Endodermal cell (in vitro differentiated cells): ENCODE measurements around the gene SULT1C2. TPM values are rescaled to one million over a fixed set of nuclear protein-coding genes. Genes with fewer than 3 reads are reported as not detected.

Experiments used
- DNase-seq: peaks from one replicate; pipeline ENCODE4 v3.0.0-alpha.2; 2017
- H3K27ac ChIP-seq: 2 replicates; pipeline ENCODE4 v1.5.1; 2013; ENCODE audit warnings: mild to moderate bottlenecking, low read depth, low read length, moderate library complexity
- H3K27me3 ChIP-seq: 2 replicates; pipeline ENCODE4 v1.6.1; 2013; ENCODE audit warnings: mild to moderate bottlenecking, low read length, moderate library complexity; ENCODE audit not compliant: insufficient read depth, control insufficient read depth, poor library complexity, severe bottlenecking
- H3K36me3 ChIP-seq: 2 replicates; pipeline ENCODE4 v1.7.0; 2013; ENCODE audit warnings: mild to moderate bottlenecking, low read length, moderate library complexity; ENCODE audit not compliant: control insufficient read depth, insufficient read depth
- H3K4me1 ChIP-seq: one replicate; pipeline ENCODE4 v1.7.0; 2013; ENCODE audit warnings: low read length; ENCODE audit not compliant: control insufficient read depth, insufficient read depth
- H3K4me3 ChIP-seq: 2 replicates; pipeline ENCODE4 v1.5.1; 2013; ENCODE audit warnings: mild to moderate bottlenecking, low read length, moderate library complexity
- H3K9ac ChIP-seq: 2 replicates; pipeline ENCODE4 v1.6.1; 2013; ENCODE audit warnings: mild to moderate bottlenecking, low read length, moderate library complexity; ENCODE audit not compliant: poor library complexity, severe bottlenecking; ENCODE audit errors: extremely low read depth
- H3K9me3 ChIP-seq: 2 replicates; pipeline ENCODE4 v1.6.1; 2013; ENCODE audit warnings: mild to moderate bottlenecking, low read length, moderate library complexity; ENCODE audit not compliant: control insufficient read depth
- H3K27ac Mint-ChIP-seq: 2 replicates; pipeline ENCODE4 v1.8.0; 2020; ENCODE audit warnings: mixed read lengths
- H3K27me3 Mint-ChIP-seq: 2 replicates; pipeline ENCODE4 v1.8.0; 2021; ENCODE audit warnings: mild to moderate bottlenecking, mixed read lengths; ENCODE audit not compliant: insufficient read depth
- H3K36me3 Mint-ChIP-seq: 2 replicates; pipeline ENCODE4 v1.8.0; 2020; ENCODE audit warnings: low read depth, mixed read lengths
- H3K4me1 Mint-ChIP-seq: 2 replicates; pipeline ENCODE4 v1.8.0; 2020; ENCODE audit warnings: mixed read lengths
- H3K4me3 Mint-ChIP-seq: 2 replicates; pipeline ENCODE4 v1.8.0; 2020; ENCODE audit warnings: mild to moderate bottlenecking, moderate library complexity, mixed read lengths
- H3K9me3 Mint-ChIP-seq: 2 replicates; pipeline ENCODE4 v1.8.0; 2020; ENCODE audit warnings: mild to moderate bottlenecking, mixed read lengths
- CTCF ChIP-seq: fragments of 200-600 bp; sonication (generic); conservative IDR thresholded peaks from 2 replicates; pipeline ENCODE4 v1.5.0; 2021; ENCODE audit warnings: antibody characterized with exemption, mild to moderate bottlenecking
- WGBS, 2 experiments: methylation state at CpG; one replicate each; pipeline versions ENCODE4 v1.1.5 to v1.1.7; 2013; ENCODE audit warnings: missing lambda C conversion rate in 2 of 2, mixed read lengths in 1 of 2; ENCODE audit not compliant: insufficient coverage in 1 of 2, insufficient read length in 1 of 2; 5-methylcytosine and 5-hydroxymethylcytosine counted together
- total RNA-seq, 2 donors: library from RNA; stranded (reverse); fragmentation: NEBNext Ultra II Directional in 1 of 2; extraction: Animal tissue kit (Norgen Biotek cat#: 25700) in 1 of 2; gene quantifications; 2 replicates in 1 of 2; 3 replicates in 1 of 2; pipeline ENCODE4 v1.2.1, GENCODE V29; 2021

The SULT1C2 gene
- total RNA-seq, 2 donors from 2014 or later, result 0.62 to 1.00 TPM

GRCh38 chr2:108268001-108268400 is 20.7 kb upstream of the SULT1C2 start:
- Histone ChIP-seq H3K4me3 (no peak overlapping the region), H3K27me3 (no peaks in the 10 kb centered on the region), H3K27ac (no peak overlapping the region), H3K4me1 (no peaks in the 10 kb centered on the region), H3K9me3 (no peaks in the 10 kb centered on the region), H3K9ac (no peak overlapping the region), H3K36me3 (no peaks in the 10 kb centered on the region)
- no peak for TF ChIP-seq CTCF
- WGBS, 2 experiments, result 71 to 83% methylated on average over 4 of the region's 4 CpGs
- no peak overlapping the region for H3K4me3 Mint-ChIP-seq
- DNase-seq, result no peak
- no peaks in the 10 kb centered on the region for H3K27me3 Mint-ChIP-seq
- H3K4me1 Mint-ChIP-seq, result no peaks in the 10 kb centered on the region
- no peak overlapping the region for H3K27ac Mint-ChIP-seq
- H3K9me3 Mint-ChIP-seq, result no peaks in the 10 kb centered on the region
- no peaks in the 10 kb centered on the region for H3K36me3 Mint-ChIP-seq

- Histone ChIP-seq H3K36me3 (no peaks in the 10 kb centered on the region), H3K27ac (no peak overlapping the region), H3K4me3 (no peak overlapping the region), H3K27me3 (no peaks in the 10 kb centered on the region), H3K9ac (no peak overlapping the region), H3K4me1 (no peaks in the 10 kb centered on the region), H3K9me3 (no peaks in the 10 kb centered on the region)
- WGBS, 2 experiments, result 64 to 76% methylated on average over 2 to 3 of the region's 3 CpGs
- no peak for TF ChIP-seq CTCF
- DNase-seq, result no peak
- H3K36me3 Mint-ChIP-seq, result no peaks in the 10 kb centered on the region
- no peaks in the 10 kb centered on the region for H3K9me3 Mint-ChIP-seq
- H3K27me3 Mint-ChIP-seq, result no peaks in the 10 kb centered on the region
- H3K27ac Mint-ChIP-seq, result no peak overlapping the region
- H3K4me1 Mint-ChIP-seq, result no peaks in the 10 kb centered on the region
- no peak overlapping the region for H3K4me3 Mint-ChIP-seq
Observed at GRCh38 chr2:108270346-108270745, 18.3 kb upstream of the SULT1C2 start.

GRCh38 chr2:108270768-108271506 is 17.8 kb upstream of the SULT1C2 start:
- no peak overlapping the region for H3K4me3 ChIP-seq
- no peak overlapping the region for H3K9ac ChIP-seq
- no peak overlapping the region for H3K27ac Mint-ChIP-seq
- TF ChIP-seq CTCF, result no peak
- no peak overlapping the region for H3K4me3 Mint-ChIP-seq
- 80 to 84% methylated on average over 5 of the region's 5 CpGs for WGBS, 2 experiments
- DNase-seq, result no peak
- H3K9me3 ChIP-seq, result no peaks in the 10 kb centered on the region
- H3K4me1 ChIP-seq, result no peaks in the 10 kb centered on the region
- no peak overlapping the region for H3K27ac ChIP-seq
- no peaks in the 10 kb centered on the region for H3K9me3 Mint-ChIP-seq
- H3K27me3 Mint-ChIP-seq, result no peaks in the 10 kb centered on the region
- no peaks in the 10 kb centered on the region for H3K4me1 Mint-ChIP-seq
- no peaks in the 10 kb centered on the region for H3K36me3 ChIP-seq
- H3K36me3 Mint-ChIP-seq, result no peaks in the 10 kb centered on the region
- H3K27me3 ChIP-seq, result no peaks in the 10 kb centered on the region
